Measurements from ENCODE around the gene FCRL6. TPM values are rescaled to one million over a fixed set of nuclear protein-coding genes. Genes with fewer than 3 reads are reported as not detected.

FCRL6 gene
- total RNA-seq, 3 donors from 2014 or later (not counting 1 experiment from before 2014, with no cell fraction given) = 138 to 309 (median 298) TPM

GRCh38 chr1:159821171-159821867, 19.2 kb downstream of the FCRL6 start:
- Mint-ChIP-seq H3K4me3 (no peak overlapping the region), H3K27ac (peak overlapping the region in 1 of 2 donors; percentile 29), H3K27me3 (ENCODE audit: low read depth in 2 of 2) (peaks cover 0 to 18% of the 10 kb centered on the region in 2 donors), H3K36me3 (no peaks in the 10 kb centered on the region), H3K9me3 (no peaks in the 10 kb centered on the region), H3K4me1 (peaks cover 69 to 71% of the 10 kb centered on the region in 2 donors)
- ATAC-seq (peak in 2 of 3 donors; percentile 27 to 44), DNase-seq (peak; percentile 36 to 48)
- Histone ChIP-seq H3K4me3 (ENCODE audit: low read length) (no peak overlapping the region), H3K4me1 (ENCODE audit: control insufficient read depth, insufficient read depth, low read length) (peaks cover 51% of the 10 kb centered on the region), H3K36me3 (ENCODE audit: control insufficient read depth, insufficient read depth, low read length) (no peaks in the 10 kb centered on the region), H3K27ac (ENCODE audit: low read length) (no peak overlapping the region), H3K27me3 (ENCODE audit: control insufficient read depth, insufficient read depth, low read length) (no peaks in the 10 kb centered on the region), H3K9me3 (ENCODE audit: control insufficient read depth, insufficient read depth, low read length) (no peaks in the 10 kb centered on the region)
- intact Hi-C loops (cut with micrococcal nuclease) = loop anchor here (10.0 kb wide), 1 partner anchor 1253 kb away; no protein-coding TSS in a partner anchor
- peak; percentile 89 for TF ChIP-seq CTCF (IDR thresholded peaks at IDR 0.05)
- WGBS (ENCODE audit: insufficient coverage) = 94% methylated on average over 9 of the region's 9 CpGs

DNA sequence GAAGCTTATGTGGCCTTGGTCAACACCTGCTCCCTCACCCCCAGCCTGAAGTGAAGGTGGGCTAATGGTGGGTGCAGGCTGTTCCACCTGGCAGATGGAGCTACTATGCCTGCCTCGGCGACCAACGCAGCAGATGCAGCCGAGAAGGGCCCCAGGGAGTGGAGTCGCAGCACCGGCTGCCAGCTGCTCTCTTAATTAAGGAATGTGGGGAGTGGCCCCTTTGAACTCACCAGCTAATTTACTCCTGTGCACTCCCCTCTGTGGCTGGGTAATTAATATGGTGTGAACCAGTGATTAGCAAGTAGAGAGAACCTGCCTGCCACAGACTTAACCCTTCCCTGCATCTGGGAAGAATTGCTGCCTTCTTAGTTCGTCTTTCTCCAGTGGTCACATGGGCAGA, 21.2 kb downstream of the FCRL6 start:
- H3K4me1 Mint-ChIP-seq = peaks cover 87% of the 10 kb centered on the region in 2 donors
- intact Hi-C loops (cut with micrococcal nuclease) = loop anchor here (10.0 kb wide), 1 partner anchor 1251 kb away; no protein-coding TSS in a partner anchor
- no peak overlapping the region for H3K4me3 Mint-ChIP-seq
- DNase-seq (no peak), ATAC-seq (no peak)
- Histone ChIP-seq H3K9me3 (ENCODE audit: control insufficient read depth, insufficient read depth, low read length) (peaks cover 12% of the 10 kb centered on the region), H3K4me1 (ENCODE audit: control insufficient read depth, insufficient read depth, low read length) (peaks cover 72% of the 10 kb centered on the region), H3K36me3 (ENCODE audit: control insufficient read depth, insufficient read depth, low read length) (no peaks in the 10 kb centered on the region), H3K27me3 (ENCODE audit: control insufficient read depth, insufficient read depth, low read length) (no peaks in the 10 kb centered on the region), H3K27ac (ENCODE audit: low read length) (no peak overlapping the region), H3K4me3 (ENCODE audit: low read length) (no peak overlapping the region)
- no peak overlapping the region for H3K27ac Mint-ChIP-seq
- 91% methylated on average over 4 of the region's 7 CpGs for WGBS (ENCODE audit: insufficient coverage)
- TF ChIP-seq CTCF (IDR thresholded peaks at IDR 0.05) = no peak
- H3K9me3 Mint-ChIP-seq = no peaks in the 10 kb centered on the region
- H3K36me3 Mint-ChIP-seq = no peaks in the 10 kb centered on the region
- peaks cover 0 to 18% of the 10 kb centered on the region in 2 donors for H3K27me3 Mint-ChIP-seq (ENCODE audit: low read depth in 2 of 2)

GRCh38 chr1:159825564-159825963, 23.4 kb downstream of the FCRL6 start:
- Histone ChIP-seq H3K27me3 (ENCODE audit: control insufficient read depth, insufficient read depth, low read length) (no peaks in the 10 kb centered on the region), H3K4me3 (ENCODE audit: low read length) (no peak overlapping the region), H3K36me3 (ENCODE audit: control insufficient read depth, insufficient read depth, low read length) (no peaks in the 10 kb centered on the region), H3K4me1 (ENCODE audit: control insufficient read depth, insufficient read depth, low read length) (peaks cover 92% of the 10 kb centered on the region), H3K27ac (ENCODE audit: low read length) (no peak overlapping the region), H3K9me3 (ENCODE audit: control insufficient read depth, insufficient read depth, low read length) (peaks cover 24% of the 10 kb centered on the region)
- Mint-ChIP-seq H3K9me3 (peaks cover 5 to 6% of the 10 kb centered on the region in 2 donors), H3K27ac (peak overlapping the region; percentile 90 to 92), H3K27me3 (ENCODE audit: low read depth in 2 of 2) (peaks cover 15 to 26% of the 10 kb centered on the region in 2 donors), H3K4me3 (peak overlapping the region; percentile 62), H3K4me1 (peaks cover 92 to 96% of the 10 kb centered on the region in 2 donors), H3K36me3 (peaks cover 10% of the 10 kb centered on the region)
- ATAC-seq = no peak
- DNase-seq = peak in 1 of 2 donors; percentile 28
- intact Hi-C loops (cut with micrococcal nuclease) = loop anchor here (10.0 kb wide), 1 partner anchor 1249 kb away; no protein-coding TSS in a partner anchor
- 42% methylated on average over 3 of the region's 3 CpGs for WGBS (ENCODE audit: insufficient coverage)
- TF ChIP-seq CTCF (IDR thresholded peaks at IDR 0.05) = no peak

All from natural killer cell (primary cell).